GM12878 (cell line): Measurements from ENCODE around the gene RRP36. TPM values are rescaled to one million over a fixed set of nuclear protein-coding genes. Genes with fewer than 3 reads are reported as not detected.

ENCODE experiments used
- ATAC-seq: fragments of 200-7000 bp; cut with Tn5 transposase; 3 replicates; pipeline ENCODE4 v1.9.1; 2020; ENCODE audit warnings: mild to moderate bottlenecking, moderate library complexity
- BruUV-seq: library from RNA; stranded (reverse); fragments of 400-500 nt; replicated peaks from 2 replicates; lab custom pipeline; 2021; lab: Mats Ljungman, UMichigan
- CTCF ChIA-PET: fragments of 300-600 bp; sonication (Branson Sonifier 250); formaldehyde crosslinking; extraction: SDS; loops from one replicate; lab custom pipeline; 2021; ENCODE audit warnings: inconsistent platforms; lab: Yijun Ruan, JAX
- POLR2A ChIA-PET: fragments of 350-600 bp; formaldehyde crosslinking; extraction: SDS; loops from one replicate; lab custom pipeline; 2021; ENCODE audit warnings: inconsistent platforms; lab: Charles Lee
- RAD21 ChIA-PET: fragments of 300-600 bp; sonication (Branson Sonifier 250); formaldehyde crosslinking; loops from one replicate; lab custom pipeline; 2023; ENCODE audit warnings: antibody characterized with exemption; ENCODE audit not compliant: unreplicated experiment; lab: Charles Lee
- SMC1A ChIA-PET: fragments of 300-600 bp; sonication (Branson Sonifier 250); formaldehyde crosslinking; loops from one replicate; lab custom pipeline; 2023; ENCODE audit not compliant: unreplicated experiment, uncharacterized antibody; lab: Charles Lee
- DNase-seq: peaks from one replicate; pipeline ENCODE4 v3.0.0-alpha.2; 2011; ENCODE audit warnings: low read depth, low spot score
- FAIRE-seq: peaks from 3 replicates; lab custom pipeline; 2011; peaks lifted over from hg19 to GRCh38; lab: Jason Lieb, UNC
- H2AFZ ChIP-seq: 2 replicates; pipeline ENCODE4 v1.6.0; 2011; ENCODE audit warnings: low read depth, low read length, control low read depth; ENCODE audit not compliant: control insufficient read depth
- H3K27ac ChIP-seq: 2 replicates; pipeline ENCODE4 v1.5.1; 2011; ENCODE audit warnings: control low read depth; ENCODE audit not compliant: control insufficient read depth, insufficient read depth
- H3K27me3 ChIP-seq, 2 experiments: replicated peaks in 1 of 2; 2 replicates each; pipeline versions ENCODE4 v1.6.0 to v1.6.1; 2011; ENCODE audit warnings: low read length in 1 of 2; ENCODE audit not compliant: control insufficient read depth in 2 of 2, insufficient read depth in 2 of 2
- H3K36me3 ChIP-seq, 2 experiments: 2 replicates each; pipeline ENCODE4 v1.5.1; 2011; ENCODE audit warnings: low read length in 1 of 2; ENCODE audit not compliant: control insufficient read depth in 2 of 2, insufficient read depth in 2 of 2
- H3K4me1 ChIP-seq: 2 replicates; pipeline ENCODE4 v1.6.1; 2011; ENCODE audit warnings: mild to moderate bottlenecking, low read length, moderate library complexity, mixed read lengths; ENCODE audit not compliant: control insufficient read depth, insufficient read depth
- H3K4me2 ChIP-seq: 2 replicates; pipeline ENCODE4 v1.6.0; 2011; ENCODE audit warnings: control low read depth; ENCODE audit not compliant: control insufficient read depth, insufficient read depth
- H3K4me3 ChIP-seq: fragments of 200-600 bp; sonication (generic); 2 replicates; pipeline ENCODE4 v1.5.1; 2016
- H3K79me2 ChIP-seq: 2 replicates; pipeline ENCODE4 v1.6.0; 2011; ENCODE audit warnings: low read length; ENCODE audit not compliant: control insufficient read depth, insufficient read depth
- H3K9ac ChIP-seq: 2 replicates; pipeline ENCODE4 v1.8.0; 2011; ENCODE audit warnings: low read length, control low read depth, mixed read lengths; ENCODE audit not compliant: control insufficient read depth, insufficient read depth
- H3K9me3 ChIP-seq: replicated peaks from 3 replicates; pipeline ENCODE4 v1.5.1; 2011; ENCODE audit warnings: mild to moderate bottlenecking, low read length; ENCODE audit not compliant: control insufficient read depth, insufficient read depth
- H4K20me1 ChIP-seq: 2 replicates; pipeline ENCODE4 v1.6.0; 2011; ENCODE audit not compliant: control insufficient read depth, insufficient read depth
- GABPA ChIP-seq: IDR thresholded peaks from 2 replicates; pipeline ENCODE4 v1.6.1; 2014; ENCODE audit warnings: antibody characterized with exemption, low read depth, mild to moderate bottlenecking, inconsistent platforms
- KLF5 ChIP-seq: fragments of 450-650 bp; IDR thresholded peaks from 2 replicates; pipeline ENCODE4 v1.6.1; 2014; ENCODE audit warnings: mild to moderate bottlenecking; ENCODE audit not compliant: partially characterized antibody
- RAD51 ChIP-seq: fragments of 450-650 bp; IDR thresholded peaks from 2 replicates; pipeline ENCODE4 v1.6.1; 2016; ENCODE audit warnings: moderate library complexity, mild to moderate bottlenecking, inconsistent platforms
- ZSCAN29 ChIP-seq: fragments of 450-650 bp; IDR thresholded peaks from 2 replicates; pipeline ENCODE4 v1.6.1; 2017; ENCODE audit warnings: mild to moderate bottlenecking, moderate library complexity
- WGBS: methylation state at CpG from one replicate; pipeline ENCODE4 v1.1.6; 2016; ENCODE audit warnings: low lambda C conversion rate; ENCODE audit not compliant: insufficient replicate concordance, insufficient coverage; ENCODE audit errors: missing lambda C conversion rate; 5-methylcytosine and 5-hydroxymethylcytosine counted together
- in situ Hi-C: fragments of 300-500 bp; cut with MboI; formaldehyde crosslinking; loops from 9 replicates; pipeline ENCODE4 v1.14.3; 2018; ENCODE audit warnings: mixed read lengths
- intact Hi-C: fragments of 100-400 bp; cut with micrococcal nuclease; formaldehyde crosslinking; loops from one replicate; pipeline ENCODE4 v1.14.2; 2022; ENCODE audit not compliant: unreplicated experiment
- polyA plus RNA-seq, 11 experiments: library from polyadenylated mRNA; depleted of rRNA in 4 of 11; unstranded in 6 of 11; stranded (reverse) in 5 of 11; fragments of >200 nt; fragmentation: Nextera tagmentation in 4 of 11; fragmentation: Illumina TruSeq in 1 of 11; extraction: Ambion mirVana in 4 of 11; extraction: Trizol in 1 of 11; gene quantifications; 1 replicate in 1 of 11; 2 replicates in 10 of 11; pipeline versions ENCODE4 v1.2.1 to v1.2.3, GENCODE V29; 2011 to 2016; ENCODE audit warnings: inconsistent platforms in 2 of 11, missing spikeins in 2 of 11, low read depth in 1 of 11
- total RNA-seq, 4 experiments: library from RNA; depleted of rRNA in 3 of 4; stranded (reverse); fragments of >200 nt in 3 of 4; fragmentation: Illumina TruSeq in 1 of 4; extraction: Trizol in 1 of 4; gene quantifications; 2 replicates each; pipeline versions ENCODE4 v1.2.1 to v1.2.3, GENCODE V29; 2013 to 2021
- TF ChIP-seq, protein P1 (sequence below): fragments of 450-650 bp; IDR thresholded peaks from 2 replicates; pipeline ENCODE4 v1.6.1; 2014; ENCODE audit warnings: mild to moderate bottlenecking
- TF ChIP-seq, protein P2 (sequence below), 3 experiments: IDR thresholded peaks in 2 of 3; conservative IDR thresholded peaks in 1 of 3; 2 replicates each; pipeline ENCODE4 v1.5.1; 2011; ENCODE audit warnings: low read depth in 3 of 3, low read length in 3 of 3, mild to moderate bottlenecking in 3 of 3, control low read depth in 2 of 3, moderate library complexity in 2 of 3, inconsistent platforms in 1 of 3, mixed read lengths in 1 of 3; ENCODE audit not compliant: control insufficient read depth in 2 of 3, insufficient read depth in 1 of 3; ENCODE audit errors: extremely low read depth in 1 of 3
- TF ChIP-seq, protein P3 (sequence below): IDR thresholded peaks from 2 replicates; pipeline ENCODE4 v1.6.1; 2012; ENCODE audit warnings: low read length, inconsistent platforms

The RRP36 gene
- total and polyA plus RNA-seq, 10 of the 15 experiments (the other 5 are each of a cell fraction or from before 2014, with no cell fraction given): 17.6 to 101 (median 69.7) TPM

DNA sequence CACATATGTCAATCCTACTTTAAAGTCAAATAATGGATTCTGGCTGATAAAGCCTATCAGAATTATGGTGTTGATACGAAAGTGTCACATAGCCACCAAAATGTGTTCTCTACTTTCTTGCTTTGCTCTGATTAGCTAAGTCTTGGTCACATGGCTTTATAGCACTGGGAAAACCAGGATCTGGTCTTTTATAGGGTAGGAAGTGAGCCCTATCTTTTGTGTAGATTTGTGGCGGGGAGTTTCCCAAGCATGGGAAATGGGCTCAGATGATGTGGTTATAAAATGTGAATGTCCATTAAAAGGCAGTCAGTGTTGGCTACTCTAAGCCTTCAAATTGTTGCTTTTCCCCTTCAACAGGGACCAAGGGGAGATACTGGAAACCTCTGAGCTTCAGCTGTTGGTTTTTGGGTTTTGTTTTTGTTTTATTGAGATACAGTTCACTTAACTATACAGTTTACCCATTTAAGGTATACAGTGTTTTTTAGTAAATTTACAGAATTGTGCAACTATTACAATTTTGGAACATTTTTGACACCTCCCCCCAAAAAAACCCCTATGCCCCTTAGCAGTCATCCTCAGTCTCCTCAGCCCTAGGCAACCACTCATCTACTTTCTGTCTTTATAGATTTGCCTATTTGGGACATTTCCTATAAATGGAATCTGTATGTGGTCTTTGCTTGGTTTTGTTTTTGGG, 12.2 kb downstream of the RRP36 start:
- POLR2A ChIA-PET: interaction anchor here (1.4 kb wide), 1 partner anchor 213 kb away, joined by 3 read pairs; no protein-coding TSS in a partner anchor

More for the DNA sequence above, 12.2 kb downstream of the RRP36 start:
- intact Hi-C loops: no loop called here
- ATAC-seq: no peak
- no peaks in the 10 kb centered on the region for H3K79me2 ChIP-seq
- TSS peak; percentile 57 for BruUV-seq
- no peak overlapping the region for H3K4me3 ChIP-seq
- H4K20me1 ChIP-seq: no peaks in the 10 kb centered on the region
- in situ Hi-C loops: no loop called here
- WGBS: 97% methylated on average over 2 of the region's 2 CpGs
- no peak overlapping the region for H3K27ac ChIP-seq
- no peaks in the 10 kb centered on the region for H3K27me3 ChIP-seq
- no peaks in the 10 kb centered on the region for H3K9me3 ChIP-seq
- no peak overlapping the region for H3K9ac ChIP-seq
- no peaks in the 10 kb centered on the region for H3K4me1 ChIP-seq
- peaks cover 15 to 23% of the 10 kb centered on the region in 2 experiments for H3K36me3 ChIP-seq
- ChIA-PET RAD21 (no interaction called here), CTCF (no interaction called here), SMC1A (interaction anchor here (0.8 kb wide), 1 partner anchor 10 kb away, joined by 3 read pairs; no protein-coding TSS in a partner anchor)
- H3K4me2 ChIP-seq: no peak overlapping the region
- no peak for FAIRE-seq
- no peak for TF ChIP-seq GABPA
- TF ChIP-seq, protein P1, sequence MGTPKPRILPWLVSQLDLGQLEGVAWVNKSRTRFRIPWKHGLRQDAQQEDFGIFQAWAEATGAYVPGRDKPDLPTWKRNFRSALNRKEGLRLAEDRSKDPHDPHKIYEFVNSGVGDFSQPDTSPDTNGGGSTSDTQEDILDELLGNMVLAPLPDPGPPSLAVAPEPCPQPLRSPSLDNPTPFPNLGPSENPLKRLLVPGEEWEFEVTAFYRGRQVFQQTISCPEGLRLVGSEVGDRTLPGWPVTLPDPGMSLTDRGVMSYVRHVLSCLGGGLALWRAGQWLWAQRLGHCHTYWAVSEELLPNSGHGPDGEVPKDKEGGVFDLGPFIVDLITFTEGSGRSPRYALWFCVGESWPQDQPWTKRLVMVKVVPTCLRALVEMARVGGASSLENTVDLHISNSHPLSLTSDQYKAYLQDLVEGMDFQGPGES: no peak
- no peak for TF ChIP-seq RAD51
- TF ChIP-seq, protein P2, sequence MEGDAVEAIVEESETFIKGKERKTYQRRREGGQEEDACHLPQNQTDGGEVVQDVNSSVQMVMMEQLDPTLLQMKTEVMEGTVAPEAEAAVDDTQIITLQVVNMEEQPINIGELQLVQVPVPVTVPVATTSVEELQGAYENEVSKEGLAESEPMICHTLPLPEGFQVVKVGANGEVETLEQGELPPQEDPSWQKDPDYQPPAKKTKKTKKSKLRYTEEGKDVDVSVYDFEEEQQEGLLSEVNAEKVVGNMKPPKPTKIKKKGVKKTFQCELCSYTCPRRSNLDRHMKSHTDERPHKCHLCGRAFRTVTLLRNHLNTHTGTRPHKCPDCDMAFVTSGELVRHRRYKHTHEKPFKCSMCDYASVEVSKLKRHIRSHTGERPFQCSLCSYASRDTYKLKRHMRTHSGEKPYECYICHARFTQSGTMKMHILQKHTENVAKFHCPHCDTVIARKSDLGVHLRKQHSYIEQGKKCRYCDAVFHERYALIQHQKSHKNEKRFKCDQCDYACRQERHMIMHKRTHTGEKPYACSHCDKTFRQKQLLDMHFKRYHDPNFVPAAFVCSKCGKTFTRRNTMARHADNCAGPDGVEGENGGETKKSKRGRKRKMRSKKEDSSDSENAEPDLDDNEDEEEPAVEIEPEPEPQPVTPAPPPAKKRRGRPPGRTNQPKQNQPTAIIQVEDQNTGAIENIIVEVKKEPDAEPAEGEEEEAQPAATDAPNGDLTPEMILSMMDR (IDR thresholded peaks at IDR 0.05 in 2 of 3, conservative IDR thresholded peaks at IDR 0.05 in 1 of 3; ENCODE audit: control insufficient read depth in 2 of 3, extremely low read depth in 1 of 3, insufficient read depth in 1 of 3, low read depth in 3 of 3, low read length in 3 of 3): no peak
- TF ChIP-seq, protein P3, sequence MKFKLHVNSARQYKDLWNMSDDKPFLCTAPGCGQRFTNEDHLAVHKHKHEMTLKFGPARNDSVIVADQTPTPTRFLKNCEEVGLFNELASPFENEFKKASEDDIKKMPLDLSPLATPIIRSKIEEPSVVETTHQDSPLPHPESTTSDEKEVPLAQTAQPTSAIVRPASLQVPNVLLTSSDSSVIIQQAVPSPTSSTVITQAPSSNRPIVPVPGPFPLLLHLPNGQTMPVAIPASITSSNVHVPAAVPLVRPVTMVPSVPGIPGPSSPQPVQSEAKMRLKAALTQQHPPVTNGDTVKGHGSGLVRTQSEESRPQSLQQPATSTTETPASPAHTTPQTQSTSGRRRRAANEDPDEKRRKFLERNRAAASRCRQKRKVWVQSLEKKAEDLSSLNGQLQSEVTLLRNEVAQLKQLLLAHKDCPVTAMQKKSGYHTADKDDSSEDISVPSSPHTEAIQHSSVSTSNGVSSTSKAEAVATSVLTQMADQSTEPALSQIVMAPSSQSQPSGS: no peak
- TF ChIP-seq KLF5: no peak
- TF ChIP-seq ZSCAN29: no peak
- no peak for DNase-seq
- H2AFZ ChIP-seq: no peak overlapping the region
